ENCODE results near the gene TANC1.

TANC1 gene

GRCh38 chr2:158960193-158960592 is 8.2 kb upstream of the TANC1 start:
- Histone ChIP-seq H2AFZ (ENCODE audit: insufficient read depth, low read length, poor library complexity) (no peak overlapping the region), H3K36me3 (ENCODE audit: control insufficient read depth in 1 of 2, insufficient read depth in 2 of 2, low read length in 2 of 2) (no peaks in the 10 kb centered on the region), H3K4me1 (ENCODE audit: control insufficient read depth in 1 of 2, insufficient read depth in 2 of 2, low read length in 2 of 2) (no peaks in the 10 kb centered on the region), H3K9me3 (ENCODE audit: insufficient read depth, low read depth, low read length) (no peaks in the 10 kb centered on the region), H4K91ac (ENCODE audit: low read depth, low read length) (no peak overlapping the region), H2BK12ac (ENCODE audit: low read length) (no peak overlapping the region), H3K79me2 (ENCODE audit: control insufficient read depth, insufficient read depth, low read length, poor library complexity) (no peaks in the 10 kb centered on the region), H3K9ac (ENCODE audit: low read length) (no peak overlapping the region), H3K18ac (ENCODE audit: low read length) (no peak overlapping the region), H4K12ac (ENCODE audit: low read depth, low read length) (no peak overlapping the region), H3K4me2 (ENCODE audit: low read length) (no peak overlapping the region), H2AK5ac (ENCODE audit: low read length) (no peak overlapping the region), H3K4me3 (ENCODE audit: low read depth, low read length) (no peak overlapping the region), H4K8ac (ENCODE audit: low read depth, low read length) (no peak overlapping the region), H2BK5ac (ENCODE audit: low read depth, low read length, poor library complexity) (no peak overlapping the region), H2BK120ac (ENCODE audit: insufficient read depth, low read length, poor library complexity) (no peak overlapping the region), H3K23ac (ENCODE audit: low read length) (no peak overlapping the region), H3K4ac (ENCODE audit: low read depth, low read length) (no peak overlapping the region), H3K79me1 (ENCODE audit: low read length) (no peaks in the 10 kb centered on the region), H3K27ac (ENCODE audit: low read depth, low read length) (no peak overlapping the region), H3K14ac (ENCODE audit: low read length) (no peak overlapping the region), H3K27me3 (ENCODE audit: insufficient read depth, low read length) (no peaks in the 10 kb centered on the region)
- no peak for DNase-seq
- WGBS (ENCODE audit: extremely low coverage, insufficient coverage, insufficient read length), result no CpG with 5 or more reads among the region's 2 CpGs

- Histone ChIP-seq H2BK5ac (ENCODE audit: low read depth, low read length, poor library complexity) (no peak overlapping the region), H3K23ac (ENCODE audit: low read length) (no peak overlapping the region), H3K18ac (ENCODE audit: low read length) (no peak overlapping the region), H3K79me1 (ENCODE audit: low read length) (no peaks in the 10 kb centered on the region), H3K27ac (ENCODE audit: low read depth, low read length) (no peak overlapping the region), H3K4me2 (ENCODE audit: low read length) (no peak overlapping the region), H3K4me3 (ENCODE audit: low read depth, low read length) (no peak overlapping the region), H2BK120ac (ENCODE audit: insufficient read depth, low read length, poor library complexity) (no peak overlapping the region), H3K4me1 (ENCODE audit: control insufficient read depth in 1 of 2, insufficient read depth in 2 of 2, low read length in 2 of 2) (no peaks in the 10 kb centered on the region), H3K4ac (ENCODE audit: low read depth, low read length) (no peak overlapping the region), H4K8ac (ENCODE audit: low read depth, low read length) (no peak overlapping the region), H3K9ac (ENCODE audit: low read length) (no peak overlapping the region), H3K79me2 (ENCODE audit: control insufficient read depth, insufficient read depth, low read length, poor library complexity) (no peaks in the 10 kb centered on the region), H4K12ac (ENCODE audit: low read depth, low read length) (no peak overlapping the region), H2AFZ (ENCODE audit: insufficient read depth, low read length, poor library complexity) (no peak overlapping the region), H2AK5ac (ENCODE audit: low read length) (no peak overlapping the region), H3K9me3 (ENCODE audit: insufficient read depth, low read depth, low read length) (no peaks in the 10 kb centered on the region), H3K27me3 (ENCODE audit: insufficient read depth, low read length) (no peaks in the 10 kb centered on the region), H4K91ac (ENCODE audit: low read depth, low read length) (no peak overlapping the region), H3K14ac (ENCODE audit: low read length) (no peak overlapping the region), H3K36me3 (ENCODE audit: control insufficient read depth in 1 of 2, insufficient read depth in 2 of 2, low read length in 2 of 2) (no peaks in the 10 kb centered on the region), H2BK12ac (ENCODE audit: low read length) (no peak overlapping the region)
- no CpG with 5 or more reads among the region's 1 CpG for WGBS (ENCODE audit: extremely low coverage, insufficient coverage, insufficient read length)
- DNase-seq, result no peak
Measured at GRCh38 chr2:158962074-158962473, 6.4 kb upstream of the TANC1 start.

- no peak overlapping the region for H3K4me3 ChIP-seq (ENCODE audit: low read depth, low read length)
- H3K23ac ChIP-seq (ENCODE audit: low read length), result no peak overlapping the region
- peaks cover 4% of the 10 kb centered on the region for H3K79me1 ChIP-seq (ENCODE audit: low read length)
- H3K4me2 ChIP-seq (ENCODE audit: low read length), result no peak overlapping the region
- H4K12ac ChIP-seq (ENCODE audit: low read depth, low read length), result no peak overlapping the region
- no peaks in the 10 kb centered on the region for H3K36me3 ChIP-seq (ENCODE audit: control insufficient read depth in 1 of 2, insufficient read depth in 2 of 2, low read length in 2 of 2)
- no peak overlapping the region for H3K18ac ChIP-seq (ENCODE audit: low read length)
- no peak overlapping the region for H3K14ac ChIP-seq (ENCODE audit: low read length)
- no peak overlapping the region for H2BK5ac ChIP-seq (ENCODE audit: low read depth, low read length, poor library complexity)
- H3K79me2 ChIP-seq (ENCODE audit: control insufficient read depth, insufficient read depth, low read length, poor library complexity), result peaks cover 5% of the 10 kb centered on the region
- no peak overlapping the region for H2AFZ ChIP-seq (ENCODE audit: insufficient read depth, low read length, poor library complexity)
- WGBS (ENCODE audit: extremely low coverage, insufficient coverage, insufficient read length), result no CpG with 5 or more reads among the region's 3 CpGs
- H3K4ac ChIP-seq (ENCODE audit: low read depth, low read length), result no peak overlapping the region
- H3K9ac ChIP-seq (ENCODE audit: low read length), result no peak overlapping the region
- no peak for DNase-seq
- no peaks in the 10 kb centered on the region for H3K4me1 ChIP-seq (ENCODE audit: control insufficient read depth in 1 of 2, insufficient read depth in 2 of 2, low read length in 2 of 2)
- no peak overlapping the region for H2BK120ac ChIP-seq (ENCODE audit: insufficient read depth, low read length, poor library complexity)
- no peak overlapping the region for H4K91ac ChIP-seq (ENCODE audit: low read depth, low read length)
- H4K8ac ChIP-seq (ENCODE audit: low read depth, low read length), result no peak overlapping the region
- H3K27me3 ChIP-seq (ENCODE audit: insufficient read depth, low read length), result no peaks in the 10 kb centered on the region
- H2BK12ac ChIP-seq (ENCODE audit: low read length), result no peak overlapping the region
- no peak overlapping the region for H3K27ac ChIP-seq (ENCODE audit: low read depth, low read length)
- no peaks in the 10 kb centered on the region for H3K9me3 ChIP-seq (ENCODE audit: insufficient read depth, low read depth, low read length)
- no peak overlapping the region for H2AK5ac ChIP-seq (ENCODE audit: low read length)
Measured at GRCh38 chr2:158963071-158963470, 5.4 kb upstream of the TANC1 start.

- Histone ChIP-seq H3K79me1 (ENCODE audit: low read length) (peaks cover 20% of the 10 kb centered on the region), H2BK12ac (ENCODE audit: low read length) (no peak overlapping the region), H3K23ac (ENCODE audit: low read length) (no peak overlapping the region), H2BK120ac (ENCODE audit: insufficient read depth, low read length, poor library complexity) (no peak overlapping the region), H3K79me2 (ENCODE audit: control insufficient read depth, insufficient read depth, low read length, poor library complexity) (peaks cover 19% of the 10 kb centered on the region), H4K12ac (ENCODE audit: low read depth, low read length) (no peak overlapping the region), H3K27ac (ENCODE audit: low read depth, low read length) (no peak overlapping the region), H4K91ac (ENCODE audit: low read depth, low read length) (no peak overlapping the region), H3K27me3 (ENCODE audit: insufficient read depth, low read length) (no peaks in the 10 kb centered on the region), H3K4me1 (ENCODE audit: control insufficient read depth in 1 of 2, insufficient read depth in 2 of 2, low read length in 2 of 2) (no peaks in the 10 kb centered on the region), H3K4me2 (ENCODE audit: low read length) (no peak overlapping the region), H3K4ac (ENCODE audit: low read depth, low read length) (no peak overlapping the region), H3K14ac (ENCODE audit: low read length) (no peak overlapping the region), H3K4me3 (ENCODE audit: low read depth, low read length) (no peak overlapping the region), H3K9ac (ENCODE audit: low read length) (no peak overlapping the region), H2AK5ac (ENCODE audit: low read length) (no peak overlapping the region), H4K8ac (ENCODE audit: low read depth, low read length) (no peak overlapping the region), H3K36me3 (ENCODE audit: control insufficient read depth in 1 of 2, insufficient read depth in 2 of 2, low read length in 2 of 2) (no peaks in the 10 kb centered on the region), H2BK5ac (ENCODE audit: low read depth, low read length, poor library complexity) (no peak overlapping the region), H3K18ac (ENCODE audit: low read length) (no peak overlapping the region), H3K9me3 (ENCODE audit: insufficient read depth, low read depth, low read length) (no peaks in the 10 kb centered on the region), H2AFZ (ENCODE audit: insufficient read depth, low read length, poor library complexity) (no peak overlapping the region)
- DNase-seq, result no peak
- no CpG with 5 or more reads among the region's 5 CpGs for WGBS (ENCODE audit: extremely low coverage, insufficient coverage, insufficient read length)
Measured at GRCh38 chr2:158965107-158965506, 3.3 kb upstream of the TANC1 start.

All from trophoblast cell (in vitro differentiated cells and primary cell).